SK-N-SH (cell line): Measurements from ENCODE around the gene CDH22. TPM values are rescaled to one million over a fixed set of nuclear protein-coding genes. Genes with fewer than 3 reads are reported as not detected.

Source experiments
- CTCF ChIA-PET: fragments of 300-600, 350-600 bp; formaldehyde crosslinking; extraction: SDS; loops from one replicate; lab custom pipeline; 2021; lab: Yijun Ruan, JAX
- POLR2A ChIA-PET: fragments of 350-600 bp; sonication (Branson Sonifier 250); formaldehyde crosslinking; extraction: SDS; loops from one replicate; lab custom pipeline; 2020; ENCODE audit warnings: antibody characterized with exemption, inconsistent platforms; lab: Yijun Ruan, JAX
- DNase-seq: peaks from one replicate; pipeline ENCODE4 v3.0.0; 2012
- H2AFZ ChIP-seq: fragments of 200-600 bp; sonication (generic); 2 replicates; pipeline ENCODE4 v1.8.1; 2016; ENCODE audit warnings: antibody characterized with exemption, mild to moderate bottlenecking, low read depth
- H3F3A ChIP-seq: fragments of 200-600 bp; sonication (generic); replicated peaks from 2 replicates; pipeline ENCODE3; 2016; ENCODE audit warnings: antibody characterized with exemption, mild to moderate bottlenecking; ENCODE audit not compliant: insufficient read depth
- H3K27ac ChIP-seq, 2 experiments: fragments of 200-500 bp in 1 of 2; fragments of 200-600 bp in 1 of 2; sonication (Bioruptor generic) in 1 of 2; sonication (generic), shearing (Covaris generic) in 1 of 2; 2 replicates each; pipeline versions ENCODE4 v1.5.1 to v1.6.1; 2014 to 2016; ENCODE audit warnings: low read depth in 2 of 2, inconsistent platforms in 1 of 2, low read length in 1 of 2, mild to moderate bottlenecking in 1 of 2, mixed read lengths in 1 of 2
- H3K27me3 ChIP-seq: fragments of 200-600 bp; sonication (generic), shearing (Covaris generic); 2 replicates; pipeline ENCODE4 v1.6.1; 2016; ENCODE audit warnings: mixed run types; ENCODE audit not compliant: insufficient read depth
- H3K36me3 ChIP-seq, 2 experiments: fragments of 200-500 bp in 1 of 2; fragments of 200-600 bp in 1 of 2; sonication (Bioruptor generic) in 1 of 2; sonication (generic) in 1 of 2; replicated peaks in 1 of 2; 2 replicates each; pipeline versions ENCODE3 to v1.5.1; 2014 to 2016; ENCODE audit warnings: low read length in 1 of 2, mild to moderate bottlenecking in 1 of 2; ENCODE audit not compliant: insufficient read depth in 2 of 2, control insufficient read depth in 1 of 2
- H3K4me1 ChIP-seq, 2 experiments: fragments of 200-500 bp in 1 of 2; fragments of 200-600 bp in 1 of 2; sonication (Bioruptor generic) in 1 of 2; sonication (generic), shearing (Covaris generic) in 1 of 2; 2 replicates each; pipeline versions ENCODE4 v1.5.1 to v1.6.1; 2014 to 2016; ENCODE audit warnings: low read depth in 1 of 2, low read length in 1 of 2, mixed run types in 1 of 2; ENCODE audit not compliant: insufficient read depth in 2 of 2, control insufficient read depth in 1 of 2
- H3K4me2 ChIP-seq: fragments of 200-600 bp; sonication (generic), shearing (Covaris generic); 2 replicates; pipeline ENCODE4 v1.6.1; 2017; ENCODE audit warnings: mixed run types
- H3K4me3 ChIP-seq, 2 experiments: fragments of 200-500 bp in 1 of 2; fragments of 200-600 bp in 1 of 2; sonication (Bioruptor generic) in 1 of 2; sonication (generic), shearing (Covaris generic) in 1 of 2; 2 replicates each; pipeline versions ENCODE4 v1.5.1 to v1.8.1; 2014 to 2016; ENCODE audit warnings: low read depth in 2 of 2, inconsistent platforms in 1 of 2, low read length in 1 of 2, mild to moderate bottlenecking in 1 of 2, mixed read lengths in 1 of 2, moderate library complexity in 1 of 2
- H3K79me2 ChIP-seq: fragments of 200-600 bp; sonication (generic); 2 replicates; pipeline ENCODE4 v1.8.1; 2017; ENCODE audit warnings: mild to moderate bottlenecking; ENCODE audit not compliant: insufficient read depth
- H3K9ac ChIP-seq: fragments of 200-600 bp; sonication (generic); 2 replicates; pipeline ENCODE4 v1.6.1; 2017; ENCODE audit warnings: mixed run types
- H3K9me2 ChIP-seq: fragments of 200-600 bp; sonication (generic); 2 replicates; pipeline ENCODE4 v1.6.1; 2017; ENCODE audit warnings: mixed run types
- H3K9me3 ChIP-seq: fragments of 200-600 bp; sonication (generic); 2 replicates; pipeline ENCODE4 v1.6.1; 2017; ENCODE audit warnings: mixed run types, mild to moderate bottlenecking, moderate library complexity
- H4K20me1 ChIP-seq: fragments of 200-600 bp; sonication (generic); 2 replicates; pipeline ENCODE4 v1.6.1; 2017; ENCODE audit warnings: mild to moderate bottlenecking, mixed run types; ENCODE audit not compliant: insufficient read depth
- ELF1 ChIP-seq: IDR thresholded peaks from 2 replicates; pipeline ENCODE4 v1.4.0; 2012
- FOSL2 ChIP-seq: IDR thresholded peaks from 2 replicates; pipeline ENCODE4 v1.4.0; 2012; ENCODE audit warnings: low read depth, mild to moderate bottlenecking, moderate library complexity, borderline replicate concordance
- FOXJ3 ChIP-seq: sonication (generic); formaldehyde crosslinking; IDR thresholded peaks from 2 replicates; pipeline ENCODE4 v1.5.1; 2020; ENCODE audit warnings: mild to moderate bottlenecking, missing genetic modification reagents
- FOXM1 ChIP-seq: IDR thresholded peaks from 2 replicates; pipeline ENCODE4 v1.4.0; 2012; ENCODE audit warnings: low read depth, mild to moderate bottlenecking
- GABPA ChIP-seq: IDR thresholded peaks from 2 replicates; pipeline ENCODE4 v1.4.0; 2012; ENCODE audit warnings: low read depth, mild to moderate bottlenecking
- GATA2 ChIP-seq: sonication (generic); formaldehyde crosslinking; IDR thresholded peaks from 2 replicates; pipeline ENCODE4 v1.5.0; 2020; ENCODE audit warnings: mild to moderate bottlenecking, missing genetic modification reagents
- IRF3 ChIP-seq: fragments of 150-350 bp; IDR thresholded peaks from 2 replicates; pipeline ENCODE4 v1.6.1; 2016; ENCODE audit warnings: mild to moderate bottlenecking, low read depth, low read length
- MAX ChIP-seq: IDR thresholded peaks from 2 replicates; pipeline ENCODE4 v1.4.0; 2012; ENCODE audit warnings: low read depth
- MXI1 ChIP-seq: IDR thresholded peaks from 2 replicates; pipeline ENCODE4 v1.6.1; 2012; ENCODE audit warnings: mild to moderate bottlenecking, low read depth, low read length, improper control_type of control experiment
- NFIC ChIP-seq: IDR thresholded peaks from 2 replicates; pipeline ENCODE4 v1.4.0; 2012; ENCODE audit warnings: borderline replicate concordance
- NRF1 ChIP-seq: IDR thresholded peaks from 2 replicates; pipeline ENCODE4 v1.6.1; 2012; ENCODE audit warnings: low read depth, mild to moderate bottlenecking, low read length
- RCOR1 ChIP-seq: fragments of 150-350 bp; IDR thresholded peaks from 2 replicates; pipeline ENCODE4 v1.6.1; 2017; ENCODE audit warnings: antibody characterized with exemption, low read length
- REST ChIP-seq: IDR thresholded peaks from 2 replicates; pipeline ENCODE4 v1.6.1; 2012; ENCODE audit warnings: mild to moderate bottlenecking, low read depth, low read length, moderate library complexity
- RXRA ChIP-seq: IDR thresholded peaks from 2 replicates; pipeline ENCODE4 v1.4.0; 2012; ENCODE audit warnings: low read depth, mild to moderate bottlenecking, borderline replicate concordance
- TAF1 ChIP-seq: IDR thresholded peaks from 2 replicates; pipeline ENCODE4 v1.6.1; 2012; ENCODE audit warnings: low read depth, mild to moderate bottlenecking, low read length, moderate library complexity, borderline replicate concordance
- TCF12 ChIP-seq: IDR thresholded peaks from 2 replicates; pipeline ENCODE4 v1.4.0; 2012
- TEAD4 ChIP-seq: IDR thresholded peaks from 2 replicates; pipeline ENCODE4 v1.4.0; 2012; ENCODE audit warnings: mild to moderate bottlenecking, borderline replicate concordance; ENCODE audit not compliant: insufficient read depth
- WGBS: methylation state at CpG from one replicate; pipeline ENCODE4 v1.1.6; 2017; ENCODE audit warnings: low lambda C conversion rate; 5-methylcytosine and 5-hydroxymethylcytosine counted together
- polyA plus RNA-seq, 3 experiments: library from polyadenylated mRNA; depleted of rRNA; stranded (reverse); fragments of >200 nt; gene quantifications; 2 replicates each; pipeline ENCODE4 v1.2.3, GENCODE V29; 2012
- TF ChIP-seq, protein P1 (sequence below): fragments of 200-600 bp; sonication (generic); IDR thresholded peaks from 2 replicates; pipeline ENCODE4 v1.6.1; 2017; ENCODE audit warnings: antibody characterized with exemption, mild to moderate bottlenecking, moderate library complexity

CDH22 gene
- polyA plus RNA-seq, 1 of the 3 experiments (the other 2 are of a cell fraction): not detected

DNA sequence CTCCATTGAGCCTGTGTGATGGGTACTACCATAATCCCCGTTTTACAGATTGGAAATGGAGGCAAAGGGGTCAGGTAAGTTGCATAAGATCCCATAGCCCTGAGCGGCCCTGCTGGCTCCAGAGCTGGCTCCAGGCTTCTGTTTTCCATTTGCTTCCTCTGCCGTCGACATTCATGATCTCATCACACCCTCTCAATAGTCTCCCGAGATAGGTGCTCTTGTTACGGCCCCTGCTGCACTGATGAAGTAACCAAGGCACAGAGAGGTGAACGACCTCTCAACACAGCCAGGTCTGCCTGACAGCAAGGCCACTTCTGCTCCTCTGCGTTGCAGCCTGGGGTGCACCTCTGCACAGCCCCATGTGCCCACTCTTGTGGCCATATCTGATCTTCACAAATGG, 16.9 kb downstream of the CDH22 start:
- TF ChIP-seq NFIC (no peak), FOSL2 (no peak), RXRA (no peak), FOXJ3 (no peak), FOXM1 (no peak), RCOR1 (no peak), IRF3 (no peak), GATA2 (CRISPR knock-in tag) (no peak), TCF12 (no peak), MXI1 (no peak), ELF1 (no peak), TAF1 (no peak)
- TF ChIP-seq, protein P1, sequence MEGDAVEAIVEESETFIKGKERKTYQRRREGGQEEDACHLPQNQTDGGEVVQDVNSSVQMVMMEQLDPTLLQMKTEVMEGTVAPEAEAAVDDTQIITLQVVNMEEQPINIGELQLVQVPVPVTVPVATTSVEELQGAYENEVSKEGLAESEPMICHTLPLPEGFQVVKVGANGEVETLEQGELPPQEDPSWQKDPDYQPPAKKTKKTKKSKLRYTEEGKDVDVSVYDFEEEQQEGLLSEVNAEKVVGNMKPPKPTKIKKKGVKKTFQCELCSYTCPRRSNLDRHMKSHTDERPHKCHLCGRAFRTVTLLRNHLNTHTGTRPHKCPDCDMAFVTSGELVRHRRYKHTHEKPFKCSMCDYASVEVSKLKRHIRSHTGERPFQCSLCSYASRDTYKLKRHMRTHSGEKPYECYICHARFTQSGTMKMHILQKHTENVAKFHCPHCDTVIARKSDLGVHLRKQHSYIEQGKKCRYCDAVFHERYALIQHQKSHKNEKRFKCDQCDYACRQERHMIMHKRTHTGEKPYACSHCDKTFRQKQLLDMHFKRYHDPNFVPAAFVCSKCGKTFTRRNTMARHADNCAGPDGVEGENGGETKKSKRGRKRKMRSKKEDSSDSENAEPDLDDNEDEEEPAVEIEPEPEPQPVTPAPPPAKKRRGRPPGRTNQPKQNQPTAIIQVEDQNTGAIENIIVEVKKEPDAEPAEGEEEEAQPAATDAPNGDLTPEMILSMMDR: no peak
- no peak for DNase-seq
- Histone ChIP-seq H3K27me3 (no peaks in the 10 kb centered on the region), H3K4me1 (no peaks in the 10 kb centered on the region), H3K4me3 (no peak overlapping the region), H3F3A (no peaks in the 10 kb centered on the region), H3K27ac (no peak overlapping the region), H3K79me2 (no peaks in the 10 kb centered on the region), H3K9me3 (no peaks in the 10 kb centered on the region), H3K36me3 (no peaks in the 10 kb centered on the region), H3K9ac (no peak overlapping the region), H3K9me2 (no peaks in the 10 kb centered on the region), H3K4me2 (no peak overlapping the region), H2AFZ (no peak overlapping the region), H4K20me1 (no peaks in the 10 kb centered on the region)
- ChIA-PET CTCF (interaction anchor here (1.0 to 2.5 kb wide), 3 partner anchors 15 to 159 kb away, joined by 3 to 12 read pairs (median 6); no protein-coding TSS in a partner anchor), POLR2A (no interaction called here)
- 23% methylated on average over 7 of the region's 8 CpGs for WGBS

DNA sequence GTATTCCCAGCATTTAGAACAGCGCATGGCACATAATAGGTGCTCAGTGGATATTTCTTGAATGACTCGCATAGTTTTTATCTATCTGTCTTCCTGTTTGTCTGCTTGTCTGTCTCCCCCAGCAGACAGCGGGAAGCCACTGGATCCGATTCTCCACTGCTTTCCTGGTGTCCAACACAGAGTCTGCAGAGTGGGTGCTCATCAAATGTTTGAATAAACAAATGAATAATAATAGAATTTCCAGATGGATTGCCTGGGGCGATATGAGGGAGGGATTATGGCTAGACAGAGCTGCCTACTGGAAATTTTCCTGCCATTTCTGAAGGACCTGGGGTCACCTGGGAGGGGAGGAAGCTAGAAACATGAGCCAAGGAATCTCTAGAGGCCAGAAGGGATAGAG, 18.9 kb downstream of the CDH22 start:
- Histone ChIP-seq H3K4me2 (no peak overlapping the region), H4K20me1 (no peaks in the 10 kb centered on the region), H3K27me3 (no peaks in the 10 kb centered on the region), H2AFZ (no peak overlapping the region), H3K27ac (no peak overlapping the region), H3K4me3 (no peak overlapping the region), H3K9me2 (no peaks in the 10 kb centered on the region), H3K4me1 (no peaks in the 10 kb centered on the region), H3K79me2 (no peaks in the 10 kb centered on the region), H3K9ac (no peak overlapping the region), H3K9me3 (no peaks in the 10 kb centered on the region), H3K36me3 (no peaks in the 10 kb centered on the region), H3F3A (no peaks in the 10 kb centered on the region)
- ChIA-PET POLR2A (no interaction called here), CTCF (interaction anchor here (1.0 to 2.5 kb wide), 3 partner anchors 17 to 187 kb away, joined by 3 to 12 read pairs (median 4); no protein-coding TSS in a partner anchor)
- 43% methylated on average over 5 of the region's 5 CpGs for WGBS
- DNase-seq: no peak
- TF ChIP-seq TEAD4 (no peak), MAX (no peak), FOXJ3 (no peak), NRF1 (no peak), REST (no peak), RXRA (no peak), RCOR1 (no peak), GABPA (no peak)
